Measurements from ENCODE around the gene CBX4. TPM values are rescaled to one million over a fixed set of nuclear protein-coding genes. Genes with fewer than 3 reads are reported as not detected.

The CBX4 gene
- total RNA-seq = 13.4 and 15.0 TPM in 2 replicates

GRCh38 chr17:79839356-79840268 is at the start of gene CBX4:
TSS of gene CBX4 (minus strand) at chr17:79839440. CDS start at chr17:79839251, 189 bp downstream.

GRCh38 chr17:79796763-79797491 is 42.3 kb downstream of the CBX4 start, which contains the start of gene CBX8:
TSS of gene CBX8 (minus strand) at chr17:79797077. CDS start at chr17:79796998, 79 bp downstream.

Other genes starting within 250 kb of the CBX4 start
- not detected in 2 replicates for gene RBFOX3, start 228.4 kb downstream of the CBX4 start, total RNA-seq
- not detected in 2 replicates for gene ENPP7, start 108.5 kb downstream of the CBX4 start, total RNA-seq
- 0.97 and 1.4 TPM in 2 replicates for gene CBX2, start 61.3 kb downstream of the CBX4 start, total RNA-seq
- 4.1 and 12.8 TPM in 2 replicates for gene CBX8, start 42.4 kb downstream of the CBX4 start, total RNA-seq
- gene TBC1D16, start 196.4 kb upstream of the CBX4 start, total RNA-seq = 39.9 and 44.1 TPM in 2 replicates
- gene CCDC40, start 197.2 kb upstream of the CBX4 start, total RNA-seq = 0.18 and 1.5 TPM in 2 replicates